ENCODE results near the gene CNTNAP2.

The CNTNAP2 gene

DNA sequence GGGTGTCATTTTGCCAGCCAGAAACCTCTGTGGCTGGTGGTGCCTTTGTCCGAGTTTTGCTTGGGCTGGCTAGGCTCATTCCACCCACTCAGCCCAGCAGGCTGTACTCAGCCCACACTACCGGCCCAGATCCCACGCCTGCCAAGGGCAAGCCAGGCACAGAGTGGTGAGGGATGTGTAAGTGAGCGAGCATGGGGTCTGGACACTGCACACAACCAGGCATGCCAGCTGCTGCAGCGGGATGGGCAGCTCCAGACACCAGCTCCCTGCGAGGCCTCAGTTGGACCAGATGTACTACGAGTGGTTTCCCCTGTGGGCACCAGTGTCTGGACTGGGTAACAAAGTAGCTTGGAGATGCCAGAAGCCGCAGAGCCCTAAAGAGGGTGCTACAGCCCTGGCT lies 2339.8 kb downstream of the CNTNAP2 start:
- H3K36me3 ChIP-seq (ENCODE audit: control insufficient read depth in 2 of 2, insufficient read depth in 1 of 2, low read length in 2 of 2) = no peaks in the 10 kb centered on the region
- no peaks in the 10 kb centered on the region for H3K4me1 ChIP-seq (ENCODE audit: control insufficient read depth, insufficient read depth, low read length)
- no peaks in the 10 kb centered on the region for H3K9me3 ChIP-seq (ENCODE audit: control insufficient read depth, insufficient read depth, low read depth, low read length)
- no peak overlapping the region for H3K27ac ChIP-seq (ENCODE audit: extremely low read depth, low read depth, low read length)
- TF ChIP-seq TCF7L2 (IDR thresholded peaks at IDR 0.05; ENCODE audit: borderline replicate concordance, low read depth, low read length) = no peak
- peak; percentile 37; the same call in 1 of the 2 replicates for TF ChIP-seq ZFHX2 (tag by site-specific recombination; conservative IDR thresholded peaks at IDR 0.05)
- no peak overlapping the region for H3K4me3 ChIP-seq (ENCODE audit: low read depth, low read length)
- CTCF ChIA-PET = no interaction called here
- POLR2A ChIA-PET = no interaction called here

DNA sequence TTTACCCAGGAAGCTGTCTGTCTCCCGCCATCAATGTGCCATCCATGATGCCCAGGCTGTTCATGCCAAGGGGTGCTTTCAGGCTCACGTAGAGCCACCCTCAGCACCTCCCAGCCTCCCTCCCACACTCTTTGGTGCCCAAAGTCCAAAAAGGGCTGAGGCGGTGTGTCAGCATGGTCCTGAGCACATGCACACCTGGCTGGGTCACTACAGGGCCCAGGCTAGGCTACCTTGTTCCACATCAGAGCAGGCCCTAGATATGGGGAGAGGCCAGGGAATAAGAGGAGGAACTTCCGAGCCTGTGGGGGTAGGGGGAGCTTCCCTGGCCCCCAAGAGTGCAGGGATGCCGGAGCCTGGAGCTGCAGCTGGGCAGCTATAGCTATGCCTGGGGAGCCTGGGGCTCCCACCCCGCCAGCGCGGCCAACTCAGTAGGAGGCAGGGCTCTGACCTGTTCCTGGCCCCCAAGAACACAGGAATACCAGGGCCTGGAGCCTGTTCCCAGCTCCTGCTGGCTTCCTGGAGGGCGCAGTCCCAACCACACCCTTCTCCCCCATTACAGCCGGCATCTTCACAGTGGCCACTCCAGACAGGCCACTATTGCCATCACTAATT lies 2340.8 kb downstream of the CNTNAP2 start:
- CTCF ChIA-PET = interaction anchor here (0.6 to 2.8 kb wide), 3 partner anchors 68 to 193 kb away, joined by 3 to 9 read pairs (median 4); no protein-coding TSS in a partner anchor
- Histone ChIP-seq H3K4me3 (ENCODE audit: low read depth, low read length) (no peak overlapping the region), H3K4me1 (ENCODE audit: control insufficient read depth, insufficient read depth, low read length) (no peaks in the 10 kb centered on the region), H3K36me3 (ENCODE audit: control insufficient read depth in 2 of 2, insufficient read depth in 1 of 2, low read length in 2 of 2) (no peaks in the 10 kb centered on the region), H3K9me3 (ENCODE audit: control insufficient read depth, insufficient read depth, low read depth, low read length) (no peaks in the 10 kb centered on the region), H3K27ac (ENCODE audit: extremely low read depth, low read depth, low read length) (no peak overlapping the region)
- POLR2A ChIA-PET = no interaction called here
- no peak for TF ChIP-seq ZNF660 (tag by site-specific recombination; IDR thresholded peaks at IDR 0.05)
- no peak for TF ChIP-seq ZNF558 (tag by site-specific recombination; IDR thresholded peaks at IDR 0.05)
- TF ChIP-seq, protein P1, sequence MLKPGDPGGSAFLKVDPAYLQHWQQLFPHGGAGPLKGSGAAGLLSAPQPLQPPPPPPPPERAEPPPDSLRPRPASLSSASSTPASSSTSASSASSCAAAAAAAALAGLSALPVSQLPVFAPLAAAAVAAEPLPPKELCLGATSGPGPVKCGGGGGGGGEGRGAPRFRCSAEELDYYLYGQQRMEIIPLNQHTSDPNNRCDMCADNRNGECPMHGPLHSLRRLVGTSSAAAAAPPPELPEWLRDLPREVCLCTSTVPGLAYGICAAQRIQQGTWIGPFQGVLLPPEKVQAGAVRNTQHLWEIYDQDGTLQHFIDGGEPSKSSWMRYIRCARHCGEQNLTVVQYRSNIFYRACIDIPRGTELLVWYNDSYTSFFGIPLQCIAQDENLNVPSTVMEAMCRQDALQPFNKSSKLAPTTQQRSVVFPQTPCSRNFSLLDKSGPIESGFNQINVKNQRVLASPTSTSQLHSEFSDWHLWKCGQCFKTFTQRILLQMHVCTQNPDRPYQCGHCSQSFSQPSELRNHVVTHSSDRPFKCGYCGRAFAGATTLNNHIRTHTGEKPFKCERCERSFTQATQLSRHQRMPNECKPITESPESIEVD (tag by site-specific recombination; IDR thresholded peaks at IDR 0.05) = no peak
- TF ChIP-seq, protein P2, sequence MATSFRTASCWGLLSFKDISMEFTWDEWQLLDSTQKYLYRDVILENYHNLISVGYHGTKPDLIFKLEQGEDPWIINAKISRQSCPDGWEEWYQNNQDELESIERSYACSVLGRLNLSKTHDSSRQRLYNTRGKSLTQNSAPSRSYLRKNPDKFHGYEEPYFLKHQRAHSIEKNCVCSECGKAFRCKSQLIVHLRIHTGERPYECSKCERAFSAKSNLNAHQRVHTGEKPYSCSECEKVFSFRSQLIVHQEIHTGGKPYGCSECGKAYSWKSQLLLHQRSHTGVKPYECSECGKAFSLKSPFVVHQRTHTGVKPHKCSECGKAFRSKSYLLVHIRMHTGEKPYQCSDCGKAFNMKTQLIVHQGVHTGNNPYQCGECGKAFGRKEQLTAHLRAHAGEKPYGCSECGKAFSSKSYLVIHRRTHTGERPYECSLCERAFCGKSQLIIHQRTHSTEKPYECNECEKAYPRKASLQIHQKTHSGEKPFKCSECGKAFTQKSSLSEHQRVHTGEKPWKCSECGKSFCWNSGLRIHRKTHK (tag by site-specific recombination; IDR thresholded peaks at IDR 0.05) = no peak
- TF ChIP-seq KLF10 (tag by site-specific recombination; IDR thresholded peaks at IDR 0.05) = no peak
- no peak for TF ChIP-seq ZNF501 (tag by site-specific recombination; IDR thresholded peaks at IDR 0.05)
- TF ChIP-seq WT1 (tag by site-specific recombination; IDR thresholded peaks at IDR 0.05) = no peak
- no peak for TF ChIP-seq ZNF664 (tag by site-specific recombination; IDR thresholded peaks at IDR 0.05)
- TF ChIP-seq SCRT2 (tag by site-specific recombination; IDR thresholded peaks at IDR 0.05) = no peak
- TF ChIP-seq, protein P3, sequence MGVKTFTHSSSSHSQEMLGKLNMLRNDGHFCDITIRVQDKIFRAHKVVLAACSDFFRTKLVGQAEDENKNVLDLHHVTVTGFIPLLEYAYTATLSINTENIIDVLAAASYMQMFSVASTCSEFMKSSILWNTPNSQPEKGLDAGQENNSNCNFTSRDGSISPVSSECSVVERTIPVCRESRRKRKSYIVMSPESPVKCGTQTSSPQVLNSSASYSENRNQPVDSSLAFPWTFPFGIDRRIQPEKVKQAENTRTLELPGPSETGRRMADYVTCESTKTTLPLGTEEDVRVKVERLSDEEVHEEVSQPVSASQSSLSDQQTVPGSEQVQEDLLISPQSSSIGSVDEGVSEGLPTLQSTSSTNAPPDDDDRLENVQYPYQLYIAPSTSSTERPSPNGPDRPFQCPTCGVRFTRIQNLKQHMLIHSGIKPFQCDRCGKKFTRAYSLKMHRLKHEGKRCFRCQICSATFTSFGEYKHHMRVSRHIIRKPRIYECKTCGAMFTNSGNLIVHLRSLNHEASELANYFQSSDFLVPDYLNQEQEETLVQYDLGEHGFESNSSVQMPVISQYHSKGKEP (tag by site-specific recombination; IDR thresholded peaks at IDR 0.05) = no peak
- TF ChIP-seq GLIS2 (tag by site-specific recombination; IDR thresholded peaks at IDR 0.05) = no peak
- TF ChIP-seq, protein P4, sequence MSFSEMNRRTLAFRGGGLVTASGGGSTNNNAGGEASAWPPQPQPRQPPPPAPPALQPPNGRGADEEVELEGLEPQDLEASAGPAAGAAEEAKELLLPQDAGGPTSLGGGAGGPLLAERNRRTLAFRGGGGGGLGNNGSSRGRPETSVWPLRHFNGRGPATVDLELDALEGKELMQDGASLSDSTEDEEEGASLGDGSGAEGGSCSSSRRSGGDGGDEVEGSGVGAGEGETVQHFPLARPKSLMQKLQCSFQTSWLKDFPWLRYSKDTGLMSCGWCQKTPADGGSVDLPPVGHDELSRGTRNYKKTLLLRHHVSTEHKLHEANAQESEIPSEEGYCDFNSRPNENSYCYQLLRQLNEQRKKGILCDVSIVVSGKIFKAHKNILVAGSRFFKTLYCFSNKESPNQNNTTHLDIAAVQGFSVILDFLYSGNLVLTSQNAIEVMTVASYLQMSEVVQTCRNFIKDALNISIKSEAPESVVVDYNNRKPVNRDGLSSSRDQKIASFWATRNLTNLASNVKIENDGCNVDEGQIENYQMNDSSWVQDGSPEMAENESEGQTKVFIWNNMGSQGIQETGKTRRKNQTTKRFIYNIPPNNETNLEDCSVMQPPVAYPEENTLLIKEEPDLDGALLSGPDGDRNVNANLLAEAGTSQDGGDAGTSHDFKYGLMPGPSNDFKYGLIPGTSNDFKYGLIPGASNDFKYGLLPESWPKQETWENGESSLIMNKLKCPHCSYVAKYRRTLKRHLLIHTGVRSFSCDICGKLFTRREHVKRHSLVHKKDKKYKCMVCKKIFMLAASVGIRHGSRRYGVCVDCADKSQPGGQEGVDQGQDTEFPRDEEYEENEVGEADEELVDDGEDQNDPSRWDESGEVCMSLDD (tag by site-specific recombination; IDR thresholded peaks at IDR 0.05) = no peak
- TF ChIP-seq KLF7 (tag by site-specific recombination; IDR thresholded peaks at IDR 0.05; ENCODE audit: borderline replicate concordance) = no peak
- no peak for TF ChIP-seq ZNF600 (tag by site-specific recombination; IDR thresholded peaks at IDR 0.05)
- TF ChIP-seq KLF16 (tag by site-specific recombination; IDR thresholded peaks at IDR 0.05) = no peak
- no peak for TF ChIP-seq ZNF354C (tag by site-specific recombination; IDR thresholded peaks at IDR 0.05; ENCODE audit: borderline replicate concordance, low read depth)
- no peak for TF ChIP-seq ZXDB (tag by site-specific recombination; IDR thresholded peaks at IDR 0.05)
- TF ChIP-seq, protein P5, sequence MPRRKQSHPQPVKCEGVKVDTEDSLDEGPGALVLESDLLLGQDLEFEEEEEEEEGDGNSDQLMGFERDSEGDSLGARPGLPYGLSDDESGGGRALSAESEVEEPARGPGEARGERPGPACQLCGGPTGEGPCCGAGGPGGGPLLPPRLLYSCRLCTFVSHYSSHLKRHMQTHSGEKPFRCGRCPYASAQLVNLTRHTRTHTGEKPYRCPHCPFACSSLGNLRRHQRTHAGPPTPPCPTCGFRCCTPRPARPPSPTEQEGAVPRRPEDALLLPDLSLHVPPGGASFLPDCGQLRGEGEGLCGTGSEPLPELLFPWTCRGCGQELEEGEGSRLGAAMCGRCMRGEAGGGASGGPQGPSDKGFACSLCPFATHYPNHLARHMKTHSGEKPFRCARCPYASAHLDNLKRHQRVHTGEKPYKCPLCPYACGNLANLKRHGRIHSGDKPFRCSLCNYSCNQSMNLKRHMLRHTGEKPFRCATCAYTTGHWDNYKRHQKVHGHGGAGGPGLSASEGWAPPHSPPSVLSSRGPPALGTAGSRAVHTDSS (tag by site-specific recombination; IDR thresholded peaks at IDR 0.05) = no peak
- no peak for TF ChIP-seq ZNF391 (tag by site-specific recombination; IDR thresholded peaks at IDR 0.05; ENCODE audit: borderline replicate concordance, low read depth)
